ENCODE measurements around the gene TTC7B. TPM values are rescaled to one million over a fixed set of nuclear protein-coding genes. Genes with fewer than 3 reads are reported as not detected.

The TTC7B gene
- total and polyA plus RNA-seq, 9 of the 15 experiments (the other 6 are each of a cell fraction or from before 2014, with no cell fraction given) = 2.2 to 77.2 (median 36.7) TPM

GRCh38 chr14:90632451-90632850 lies 183.8 kb downstream of the TTC7B start:
- in situ Hi-C loops (cut with MboI) = no loop called here
- Histone ChIP-seq H3K27me3 (ENCODE audit: control insufficient read depth in 2 of 2, insufficient read depth in 2 of 2, low read length in 2 of 2) (no peaks in the 10 kb centered on the region), H3K4me1 (replicated peaks in 1 of 2; ENCODE audit: control insufficient read depth in 2 of 2, insufficient read depth in 2 of 2, low read length in 2 of 2) (peaks cover 6 to 9% of the 10 kb centered on the region in 2 experiments; a peak in 3 of 5 replicates), H3K4me3 (no peak overlapping the region), H3K4me2 (ENCODE audit: insufficient read depth, low read length) (no peak overlapping the region), H4K20me1 (replicated peaks; ENCODE audit: control insufficient read depth, insufficient read depth, low read length) (no peaks in the 10 kb centered on the region), H3K79me2 (ENCODE audit: control insufficient read depth, insufficient read depth, low read length) (no peaks in the 10 kb centered on the region), H3K9me1 (ENCODE audit: control insufficient read depth, insufficient read depth, low read length) (no peaks in the 10 kb centered on the region), H3K9me3 (replicated peaks; ENCODE audit: control insufficient read depth, insufficient read depth, low read depth, low read length) (no peaks in the 10 kb centered on the region), H2AFZ (ENCODE audit: low read depth, low read length) (no peak overlapping the region), H3K27ac (ENCODE audit: extremely low read depth, low read depth, low read length) (no peak overlapping the region), H3K9ac (ENCODE audit: insufficient read depth in 1 of 2, low read depth in 2 of 2, low read length in 2 of 2) (no peak overlapping the region), H3K36me3 (ENCODE audit: control insufficient read depth, insufficient read depth, low read length) (no peaks in the 10 kb centered on the region)
- TF ChIP-seq SAP30 (IDR thresholded peaks at IDR 0.05; ENCODE audit: borderline replicate concordance, insufficient read depth, low read depth, low read length, poor library complexity, severe bottlenecking) (no peak), TEAD4 (IDR thresholded peaks at IDR 0.05; ENCODE audit: low read length) (0 out of 2 replicates have a peak, but pooled peaks have one; percentile 26), TEAD4 (CRISPR knock-in tag; IDR thresholded peaks at IDR 0.05; ENCODE audit: borderline replicate concordance) (no peak), FOSL1 (tag; conservative IDR thresholded peaks at IDR 0.05) (peak; percentile 37; the same call in 1 of the 2 replicates)
- ChIA-PET POLR2A (no interaction called here), CTCF (ENCODE audit: low intra/inter-chr PET ratio) (no interaction called here)
- WGBS (ENCODE audit: insufficient coverage, low coverage, missing lambda C conversion rate) = 86% methylated on average over 3 of the region's 3 CpGs
- BruUV-seq (replicated peaks) = no TSS peak
- ATAC-seq (no peak), DNase-seq (ENCODE audit: extremely low read depth in 1 of 4, low spot score in 3 of 4) (no peak), FAIRE-seq (no peak)
- intact Hi-C loops (cut with micrococcal nuclease) = no loop called here

GRCh38 chr14:90630171-90630806 lies 185.9 kb downstream of the TTC7B start:
- Histone ChIP-seq H4K20me1 (replicated peaks; ENCODE audit: control insufficient read depth, insufficient read depth, low read length) (no peaks in the 10 kb centered on the region), H3K79me2 (ENCODE audit: control insufficient read depth, insufficient read depth, low read length) (no peaks in the 10 kb centered on the region), H3K9me1 (ENCODE audit: control insufficient read depth, insufficient read depth, low read length) (peaks cover 5% of the 10 kb centered on the region), H3K27ac (ENCODE audit: extremely low read depth, low read depth, low read length) (no peak overlapping the region), H3K4me3 (no peak overlapping the region), H3K4me2 (ENCODE audit: insufficient read depth, low read length) (no peak overlapping the region), H3K9ac (ENCODE audit: insufficient read depth in 1 of 2, low read depth in 2 of 2, low read length in 2 of 2) (no peak overlapping the region), H3K36me3 (ENCODE audit: control insufficient read depth, insufficient read depth, low read length) (no peaks in the 10 kb centered on the region), H2AFZ (ENCODE audit: low read depth, low read length) (no peak overlapping the region), H3K9me3 (replicated peaks; ENCODE audit: control insufficient read depth, insufficient read depth, low read depth, low read length) (no peaks in the 10 kb centered on the region), H3K4me1 (replicated peaks in 1 of 2; ENCODE audit: control insufficient read depth in 2 of 2, insufficient read depth in 2 of 2, low read length in 2 of 2) (peaks cover 10 to 15% of the 10 kb centered on the region in 2 experiments; a peak in 3 of 5 replicates), H3K27me3 (ENCODE audit: control insufficient read depth in 2 of 2, insufficient read depth in 2 of 2, low read length in 2 of 2) (no peaks in the 10 kb centered on the region)
- TF ChIP-seq CEBPB (tag; IDR thresholded peaks at IDR 0.05) = peak; percentile 34; the same call in 1 of the 2 replicates
- no peak for TF ChIP-seq ATF4 (CRISPR knock-in tag; IDR thresholded peaks at IDR 0.05)
- WGBS (ENCODE audit: insufficient coverage, low coverage, missing lambda C conversion rate) = 76% methylated on average over 10 of the region's 12 CpGs
- ChIA-PET CTCF (ENCODE audit: low intra/inter-chr PET ratio) (no interaction called here), POLR2A (no interaction called here)
- ATAC-seq (no peak), DNase-seq (ENCODE audit: extremely low read depth in 1 of 4, low spot score in 3 of 4) (no peak), FAIRE-seq (no peak)
- in situ Hi-C loops (cut with MboI) (no loop called here), intact Hi-C loops (cut with micrococcal nuclease) (no loop called here)
- no TSS peak for BruUV-seq (replicated peaks)

Data from K562 (cell line).